ENCODE data around the gene LCE5A.

GRCh38 chr1:152535774-152536173 is 25.2 kb downstream of the LCE5A start:
- TF ChIP-seq CTCF (IDR thresholded peaks at IDR 0.05; ENCODE audit: extremely low read depth in 1 of 2, insufficient read depth in 1 of 2, low read depth in 1 of 2, low read length in 2 of 2) (no peak), POLR2AphosphoS5 (IDR thresholded peaks at IDR 0.05; ENCODE audit: insufficient read depth, low read depth, low read length) (no peak), EZH2 (IDR thresholded peaks at IDR 0.05; ENCODE audit: borderline replicate concordance, low read depth, low read length, severe bottlenecking) (no peak), MAX (IDR thresholded peaks at IDR 0.05; ENCODE audit: insufficient read depth, insufficient read length) (no peak)
